ENCODE results near the gene PPM1H. TPM values are rescaled to one million over a fixed set of nuclear protein-coding genes. Genes with fewer than 3 reads are reported as not detected.

PPM1H gene
- total RNA-seq, 1 donor = 0.86 TPM

- H3K4me3 ChIP-seq (ENCODE audit: low read depth, low read length) = no peak overlapping the region
- DNase-seq (ENCODE audit: low read depth) = no peak
- no peak for TF ChIP-seq CTCF (IDR thresholded peaks at IDR 0.05; ENCODE audit: insufficient read depth, low read depth, low read length)
These were observed 6.3 kb downstream of the PPM1H start for GRCh38 chr12:62928632-62929031.

- TF ChIP-seq CTCF (IDR thresholded peaks at IDR 0.05; ENCODE audit: insufficient read depth, low read depth, low read length) = no peak
- no peak overlapping the region for H3K4me3 ChIP-seq (ENCODE audit: low read depth, low read length)
These were observed 9.3 kb downstream of the PPM1H start for GRCh38 chr12:62925680-62926079.

GRCh38 chr12:62924084-62924483 lies 10.9 kb downstream of the PPM1H start:
- no peak for DNase-seq (ENCODE audit: low read depth)
- no peak for TF ChIP-seq CTCF (IDR thresholded peaks at IDR 0.05; ENCODE audit: insufficient read depth, low read depth, low read length)
- no peak overlapping the region for H3K4me3 ChIP-seq (ENCODE audit: low read depth, low read length)

More at GRCh38 chr12:62925680-62926079, 9.3 kb downstream of the PPM1H start:
- no peak for DNase-seq (ENCODE audit: low read depth)

- TF ChIP-seq CTCF (IDR thresholded peaks at IDR 0.05; ENCODE audit: insufficient read depth, low read depth, low read length) = no peak
- DNase-seq (ENCODE audit: low read depth) = no peak
- no peak overlapping the region for H3K4me3 ChIP-seq (ENCODE audit: low read depth, low read length)
These were observed 12.4 kb downstream of the PPM1H start for GRCh38 chr12:62922539-62922938.

GRCh38 chr12:62919838-62920237 lies 15.1 kb downstream of the PPM1H start:
- DNase-seq (ENCODE audit: low read depth) = peak; percentile 33
- TF ChIP-seq CTCF (IDR thresholded peaks at IDR 0.05; ENCODE audit: insufficient read depth, low read depth, low read length) = no peak
- no peak overlapping the region for H3K4me3 ChIP-seq (ENCODE audit: low read depth, low read length)

- DNase-seq (ENCODE audit: low read depth) = no peak
- H3K4me3 ChIP-seq (ENCODE audit: low read depth, low read length) = no peak overlapping the region
- no peak for TF ChIP-seq CTCF (IDR thresholded peaks at IDR 0.05; ENCODE audit: insufficient read depth, low read depth, low read length)
These were observed 17.0 kb downstream of the PPM1H start for GRCh38 chr12:62917926-62918325.
